Fibroblast of gingiva (primary cell): ENCODE results near the gene AKR1B15.
"Not testable (repeated sequence)": the region's sequence is repeated elsewhere in the genome, so short reads cannot be mapped to it uniquely, and the experiment has no call there.

Experiments
- DNase-seq: peaks from one replicate; pipeline ENCODE4 v3.0.0-alpha.2; 2011; ENCODE audit warnings: low read depth

The AKR1B15 gene

DNA sequence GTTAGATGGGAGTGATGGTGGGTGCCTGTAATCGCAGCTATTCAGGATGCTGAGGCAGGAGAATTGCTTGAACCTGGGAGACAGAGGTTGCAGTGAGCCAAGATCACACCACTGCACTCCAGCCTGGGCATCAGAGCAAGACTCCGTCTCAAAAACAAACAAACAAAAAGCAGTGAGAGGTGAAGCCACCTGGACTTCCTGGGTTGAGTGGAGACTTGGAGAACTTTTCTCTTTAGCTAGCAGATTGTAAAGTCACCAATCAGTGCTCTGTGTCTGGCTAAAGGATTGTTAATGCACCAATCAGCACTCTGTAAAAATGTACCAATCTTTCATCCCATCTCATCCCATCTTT, 14.5 kb downstream of the AKR1B15 start:
- not testable (repeated sequence) for DNase-seq

GRCh38 chr7:134565643-134566136, 16.8 kb downstream of the AKR1B15 start:
- peak; percentile 93 for DNase-seq

DNA sequence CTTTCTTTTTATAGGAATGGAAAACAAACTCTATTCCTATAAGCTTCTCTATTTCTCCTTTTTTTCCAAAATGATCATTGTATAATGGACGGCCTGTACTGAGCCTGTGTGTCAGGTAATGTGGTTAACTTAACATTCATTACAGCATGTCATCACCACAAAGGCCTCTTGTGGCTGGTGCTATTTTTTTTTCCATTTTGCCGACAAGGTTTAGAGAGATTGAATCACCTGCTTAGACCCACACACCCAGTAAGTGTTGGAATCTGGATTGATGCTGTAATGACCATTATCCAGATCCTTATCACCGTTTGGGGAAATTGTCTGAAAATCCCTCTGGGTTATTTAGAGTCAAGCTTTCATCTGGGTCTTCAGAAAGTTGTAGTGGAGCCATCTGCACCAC, 18.5 kb downstream of the AKR1B15 start:
- no peak for DNase-seq

DNA sequence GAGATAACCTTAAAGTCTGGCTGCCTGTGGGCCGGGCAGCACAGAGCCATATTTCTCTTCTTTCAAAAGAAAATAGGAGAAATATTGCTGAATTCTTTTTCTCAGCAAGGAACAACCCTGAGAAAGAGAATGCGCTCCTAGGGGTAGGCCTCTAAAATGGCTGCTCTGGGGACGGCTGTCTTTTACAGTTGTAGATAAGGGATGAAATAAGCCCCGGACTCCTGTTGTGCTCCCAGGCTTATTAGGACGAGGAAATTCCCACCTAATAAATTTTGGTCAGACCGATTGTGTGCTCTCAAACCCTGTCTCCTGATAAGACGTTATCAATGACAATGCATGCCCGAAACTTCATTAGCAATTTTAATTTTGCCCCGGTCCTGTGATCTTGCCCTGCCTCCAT, 21.1 kb downstream of the AKR1B15 start:
- not testable (repeated sequence) for DNase-seq

GRCh38 chr7:134571101-134571500, 22.2 kb downstream of the AKR1B15 start:
- DNase-seq = no peak

DNA sequence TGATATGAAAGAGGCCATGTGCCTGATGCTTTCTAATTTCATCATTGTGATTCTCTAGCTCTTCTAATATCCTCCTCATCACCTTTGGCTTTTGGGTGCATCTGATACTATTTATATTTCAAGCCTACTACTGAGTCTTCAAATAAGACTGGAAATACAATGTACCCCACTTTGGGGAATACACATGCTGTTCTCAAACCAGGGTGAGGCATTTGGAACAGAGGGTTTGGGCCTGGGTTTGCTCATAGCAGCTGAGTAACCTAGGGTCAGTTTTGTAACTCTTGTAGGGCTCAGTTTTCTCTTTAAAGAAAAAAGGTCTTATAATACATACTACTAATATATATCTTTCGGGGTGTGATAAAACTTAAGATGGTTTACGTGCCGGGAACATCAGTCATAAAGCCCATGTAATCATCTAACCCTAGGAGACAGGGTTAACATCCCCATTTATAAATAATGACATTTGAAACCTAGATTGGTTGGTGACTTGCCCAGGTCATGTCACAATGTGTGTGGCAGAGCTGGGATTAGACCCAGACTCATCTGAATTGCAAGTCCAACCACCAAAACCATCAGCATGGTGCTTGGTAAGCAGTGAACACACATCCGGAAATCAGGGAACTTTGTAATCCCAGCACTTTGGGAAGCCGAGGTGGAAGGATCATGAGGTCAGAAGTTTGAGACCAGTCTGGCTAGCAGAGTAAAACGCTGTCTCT, 23.0 kb downstream of the AKR1B15 start:
- peak; percentile 34 for DNase-seq

DNA sequence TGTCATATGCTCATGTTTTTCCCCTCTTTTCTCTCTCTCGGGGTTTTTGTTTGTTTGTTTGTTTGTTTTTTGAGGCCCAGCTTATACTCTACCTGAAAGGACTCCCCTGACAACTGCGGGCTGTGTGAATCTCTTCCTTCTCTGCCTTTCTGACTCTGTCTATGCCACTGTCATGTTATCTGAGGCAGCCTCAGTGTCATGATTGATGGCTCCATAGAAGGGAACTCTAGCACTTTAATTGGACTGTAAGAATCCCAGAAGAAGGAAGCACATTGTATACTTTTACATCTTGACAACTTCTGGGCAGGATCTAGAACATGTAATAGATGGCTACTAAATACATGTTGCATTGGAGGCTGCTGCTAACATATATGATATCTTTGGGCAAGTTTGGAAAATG, 25.4 kb downstream of the AKR1B15 start:
- no peak for DNase-seq

DNA sequence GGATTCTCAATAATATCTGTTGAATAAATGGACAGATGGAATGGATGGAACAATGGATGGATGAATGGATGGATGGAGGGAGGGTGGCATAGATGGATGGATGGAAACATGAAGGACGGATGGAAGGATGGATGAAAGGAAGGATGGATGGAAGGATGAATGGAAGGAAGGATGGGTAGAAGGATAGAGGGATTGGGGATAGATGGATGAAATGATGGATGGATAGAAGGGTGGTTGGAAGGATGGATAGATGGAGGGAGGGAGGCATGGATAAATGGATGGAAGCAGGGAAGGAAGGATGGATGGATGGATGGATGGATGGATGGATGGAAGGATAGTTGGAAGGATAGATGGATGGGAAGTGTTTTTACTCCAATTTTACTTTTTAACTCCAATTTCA, 35.4 kb downstream of the AKR1B15 start:
- DNase-seq = no peak

DNA sequence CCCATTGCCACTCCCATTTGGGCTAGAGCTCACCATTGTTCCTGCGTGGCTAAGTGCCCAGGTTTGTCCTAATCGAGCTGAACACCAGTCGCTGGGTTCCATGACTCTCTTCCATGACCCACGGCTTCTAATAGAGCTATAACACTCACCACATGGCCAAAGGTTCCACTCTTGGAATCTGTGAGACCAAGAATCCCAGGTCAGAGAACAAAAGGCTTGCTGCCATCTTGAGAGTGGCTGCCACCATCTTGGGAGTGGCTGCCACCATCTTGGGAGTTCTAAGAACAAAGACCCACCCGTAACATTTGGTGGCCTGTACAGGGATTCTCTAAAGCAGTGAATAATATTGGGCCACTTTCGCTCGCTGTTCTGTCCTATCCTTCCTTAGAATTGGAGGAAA, 37.0 kb downstream of the AKR1B15 start:
- no peak for DNase-seq

DNA sequence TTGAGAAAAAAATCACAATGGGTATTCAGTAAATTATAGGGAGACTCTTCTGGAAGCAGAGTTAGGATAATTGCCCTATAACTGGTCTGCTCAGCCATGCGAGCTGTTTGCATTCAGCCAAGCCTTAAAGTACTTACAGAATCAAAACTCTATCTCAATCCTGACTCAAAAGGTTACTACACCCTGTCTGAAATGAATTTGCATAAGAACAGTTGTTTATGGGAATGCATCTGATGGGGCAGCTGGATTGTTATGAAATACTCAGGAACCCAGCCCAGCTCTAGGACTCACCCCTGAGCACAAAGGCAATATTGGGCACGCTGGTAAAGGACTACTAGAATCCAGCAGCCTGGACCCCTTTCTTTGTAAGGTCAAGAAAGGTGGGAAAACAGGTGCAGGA, 38.8 kb downstream of the AKR1B15 start:
- DNase-seq = peak; percentile 61

- DNase-seq = no peak
Measured at GRCh38 chr7:134589491-134589941, 40.6 kb downstream of the AKR1B15 start.

DNA sequence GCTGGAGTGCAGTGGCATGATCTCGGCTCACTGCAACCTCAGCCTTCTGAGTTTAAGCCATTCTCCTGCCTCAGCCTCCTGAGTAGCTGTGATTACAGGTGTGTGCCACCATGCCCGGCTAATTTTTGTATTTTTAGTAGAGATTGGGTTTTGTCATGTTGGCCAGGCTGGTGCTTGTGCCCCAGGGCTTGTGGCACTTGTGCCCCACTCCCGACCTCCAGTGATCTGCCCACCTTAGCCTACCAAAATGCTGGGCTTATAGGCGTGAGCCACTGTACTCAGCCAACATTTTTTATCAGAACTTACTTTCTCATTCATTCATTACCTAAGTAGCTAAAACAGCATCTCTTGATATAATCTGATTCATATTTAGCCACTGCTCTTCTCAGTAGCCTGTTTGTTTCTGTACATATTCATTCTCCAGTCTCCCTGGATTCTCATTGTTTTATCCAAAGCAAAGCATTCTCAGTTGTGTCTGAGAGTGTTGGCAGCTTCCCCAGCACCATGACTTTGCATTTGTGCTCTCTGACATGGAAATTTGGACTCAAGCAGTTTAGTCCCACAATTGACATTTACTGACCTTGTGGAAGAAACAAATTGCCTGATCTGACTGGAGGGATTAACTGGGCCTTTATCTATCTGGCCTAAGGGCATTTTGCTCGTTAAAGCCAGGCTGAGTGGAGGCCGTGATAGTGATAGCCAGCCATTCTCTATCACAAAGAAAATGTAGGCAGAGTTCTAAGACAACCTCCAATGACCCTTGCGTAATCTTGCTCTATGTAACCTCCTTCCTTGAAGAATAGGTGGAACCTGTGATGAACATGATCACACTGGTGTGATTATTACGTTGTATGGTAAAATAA, 44.9 kb downstream of the AKR1B15 start:
- DNase-seq = peak; percentile 96

DNA sequence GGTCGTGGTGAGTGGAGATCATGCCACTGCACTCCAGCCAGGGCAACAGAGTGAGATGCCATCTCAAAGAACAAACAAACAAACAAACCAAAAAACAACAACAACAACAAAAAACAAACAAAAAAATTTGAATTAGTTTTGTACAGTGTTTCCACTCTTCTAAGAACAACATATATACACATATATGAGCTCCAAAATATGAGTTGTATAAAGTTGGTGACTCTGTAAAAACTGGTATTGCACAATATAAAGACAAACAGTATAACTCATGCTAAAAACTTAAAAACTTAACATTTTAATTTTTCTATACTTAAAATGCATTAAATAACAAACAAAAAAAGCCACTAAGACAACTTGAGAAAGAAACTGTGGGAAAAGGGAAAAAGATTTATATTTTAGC, 46.0 kb downstream of the AKR1B15 start:
- DNase-seq = no peak

DNA sequence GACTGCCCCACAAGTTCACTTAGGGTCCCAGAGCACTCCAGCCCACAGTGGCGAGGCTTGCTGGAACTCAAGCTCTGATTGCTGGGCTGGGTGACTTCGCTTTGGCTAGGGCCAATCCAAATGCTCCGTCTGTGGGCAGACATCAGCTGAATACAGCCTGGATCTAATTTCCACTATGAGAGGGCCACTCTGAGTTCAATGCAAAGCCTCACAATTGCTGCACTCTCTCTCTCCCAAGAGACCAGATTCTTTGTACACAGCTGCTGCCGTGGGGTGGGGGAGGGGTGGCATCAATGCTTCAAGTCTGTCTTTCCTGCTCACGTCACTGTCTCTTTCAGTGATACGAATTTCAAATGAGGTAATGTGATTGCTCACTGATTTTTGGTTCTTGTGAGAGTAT, 50.5 kb downstream of the AKR1B15 start:
- DNase-seq = no peak

- DNase-seq = no peak
Measured at GRCh38 chr7:134601459-134601858, 52.5 kb downstream of the AKR1B15 start.

GRCh38 chr7:134602881-134603451, 54.1 kb downstream of the AKR1B15 start:
- DNase-seq = peak; percentile 49

DNA sequence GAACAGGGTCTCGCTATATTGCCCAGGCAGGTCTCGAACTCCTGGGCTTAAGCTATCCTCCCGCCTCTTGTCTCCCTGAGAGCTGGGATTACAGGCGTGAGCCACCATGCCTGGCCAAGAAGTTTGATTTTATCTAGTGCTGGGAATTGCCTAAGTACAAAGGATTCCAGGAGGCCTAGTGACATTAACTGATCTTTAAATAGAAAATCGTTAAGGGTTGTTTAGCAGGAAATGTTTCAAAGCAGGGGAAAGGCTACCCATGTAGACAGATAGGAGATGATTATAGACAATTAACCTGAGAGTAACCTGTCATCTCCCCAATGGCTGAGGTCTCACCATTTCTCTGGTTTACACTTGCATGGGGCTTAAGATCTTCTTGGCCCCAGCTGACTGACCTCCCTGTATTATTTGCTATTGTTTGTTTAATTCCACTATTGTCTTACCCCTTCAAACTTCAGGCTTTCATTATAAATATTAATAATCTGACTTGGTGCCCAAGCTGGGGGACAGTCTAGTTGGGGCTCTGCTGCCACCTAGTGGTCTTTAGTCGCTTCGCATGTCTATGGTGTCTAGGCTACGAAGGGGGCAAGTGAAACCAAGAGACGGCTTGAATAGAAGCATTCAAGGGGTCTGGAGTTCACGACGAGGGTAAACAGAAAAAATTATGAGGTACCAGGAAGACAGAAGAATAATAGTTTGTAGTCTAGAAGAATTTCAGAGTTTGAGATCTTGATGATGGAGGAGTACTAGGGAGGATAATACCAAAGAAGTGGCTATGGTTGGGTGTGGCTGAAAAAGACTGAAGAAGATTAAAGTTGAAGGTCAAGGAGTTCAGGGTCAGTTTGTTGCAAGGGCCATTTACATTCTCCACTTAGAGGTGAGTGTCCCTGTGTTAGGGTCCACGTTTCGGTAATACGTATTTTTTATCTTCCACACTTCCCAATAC, 57.3 kb downstream of the AKR1B15 start:
- peak; percentile 42 for DNase-seq

DNA sequence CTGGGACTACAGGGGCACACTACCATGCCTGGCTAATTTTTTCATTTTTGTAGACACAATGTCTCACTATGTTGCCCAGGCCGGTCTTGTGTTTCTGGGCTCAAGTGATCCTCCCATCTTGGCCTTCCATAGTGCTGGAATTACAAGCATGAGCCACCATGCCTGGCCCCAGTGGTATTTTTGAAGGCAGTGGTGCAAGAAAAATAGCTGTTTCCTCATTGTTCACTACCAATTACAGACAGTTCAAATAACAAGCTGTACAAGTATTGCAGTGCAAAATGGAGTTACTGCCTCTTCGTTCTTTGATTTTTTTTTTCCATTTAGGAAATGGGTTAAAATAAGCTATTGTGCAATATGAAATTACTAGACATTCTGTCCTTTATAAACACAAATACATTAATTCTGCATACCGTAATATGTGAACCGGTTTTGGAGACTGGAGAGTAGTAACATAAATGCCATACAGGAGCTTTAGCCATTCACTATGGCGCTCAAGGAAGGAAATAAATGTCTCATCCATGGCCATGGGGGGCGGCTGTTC, 62.8 kb downstream of the AKR1B15 start:
- peak; percentile 68 for DNase-seq

DNA sequence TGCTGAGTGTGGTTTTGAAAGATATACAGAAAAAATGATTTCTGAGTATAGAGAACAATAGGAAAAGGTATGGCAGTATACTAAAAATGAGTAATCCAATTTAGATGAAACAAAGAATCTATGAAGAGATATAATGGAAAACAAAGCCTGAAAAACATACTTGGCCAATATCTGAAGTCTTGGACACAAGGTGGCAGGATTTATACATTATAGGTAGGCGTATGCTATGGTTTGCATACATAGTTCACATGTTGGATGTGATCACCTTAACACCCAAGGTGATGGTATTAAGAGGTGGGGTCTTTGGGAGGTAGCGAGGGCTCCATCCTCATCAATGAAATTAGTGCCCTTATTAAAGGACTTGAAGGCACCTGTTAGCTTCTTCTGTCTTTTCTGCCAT, 63.3 kb downstream of the AKR1B15 start:
- DNase-seq = no peak

- DNase-seq = peak; percentile 96
Measured at GRCh38 chr7:134613623-134614347, 64.9 kb downstream of the AKR1B15 start.

DNA sequence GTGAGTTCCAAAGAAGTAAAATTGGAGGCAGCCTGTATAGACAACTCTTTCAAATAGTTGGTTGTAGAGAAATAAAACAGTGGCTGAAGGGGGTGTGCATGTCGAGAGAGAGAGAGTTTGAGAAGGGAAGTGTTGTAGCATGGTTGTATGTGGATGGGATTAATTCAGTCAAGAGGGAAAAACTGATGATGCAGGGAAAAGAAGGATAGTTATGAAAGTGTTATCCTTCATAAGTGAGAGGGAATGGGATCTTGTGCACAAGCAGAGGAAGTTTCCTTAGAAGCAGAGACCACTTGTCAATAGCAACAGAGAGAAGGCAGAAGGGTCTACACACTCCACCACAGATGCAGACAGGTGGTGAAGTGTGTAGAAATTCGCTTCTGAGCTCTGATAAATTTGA, 67.7 kb downstream of the AKR1B15 start:
- DNase-seq = no peak
